Measurements from ENCODE around the gene NT5C1A.
A peak's percentile ranks its signal among the peaks of the same experiment; 100 is the strongest.

The NT5C1A gene

GRCh38 chr1:39676948-39677548 lies 5.1 kb upstream of the NT5C1A start:
- Histone ChIP-seq H3K4me2 (ENCODE audit: low read length) (no peak overlapping the region), H2AFZ (no peak overlapping the region), H3K9ac (no peak overlapping the region), H3K4me3 (ENCODE audit: low read depth, low read length) (no peak overlapping the region), H3K36me3 (ENCODE audit: control insufficient read depth, insufficient read depth, low read length) (no peaks in the 10 kb centered on the region), H3K27ac (no peak overlapping the region), H3K9me3 (ENCODE audit: control insufficient read depth, low read length) (no peaks in the 10 kb centered on the region), H3K79me2 (no peaks in the 10 kb centered on the region), H3K27me3 (ENCODE audit: control insufficient read depth, insufficient read depth, low read length) (no peaks in the 10 kb centered on the region), H3K4me1 (no peaks in the 10 kb centered on the region)
- TF ChIP-seq, protein P1, sequence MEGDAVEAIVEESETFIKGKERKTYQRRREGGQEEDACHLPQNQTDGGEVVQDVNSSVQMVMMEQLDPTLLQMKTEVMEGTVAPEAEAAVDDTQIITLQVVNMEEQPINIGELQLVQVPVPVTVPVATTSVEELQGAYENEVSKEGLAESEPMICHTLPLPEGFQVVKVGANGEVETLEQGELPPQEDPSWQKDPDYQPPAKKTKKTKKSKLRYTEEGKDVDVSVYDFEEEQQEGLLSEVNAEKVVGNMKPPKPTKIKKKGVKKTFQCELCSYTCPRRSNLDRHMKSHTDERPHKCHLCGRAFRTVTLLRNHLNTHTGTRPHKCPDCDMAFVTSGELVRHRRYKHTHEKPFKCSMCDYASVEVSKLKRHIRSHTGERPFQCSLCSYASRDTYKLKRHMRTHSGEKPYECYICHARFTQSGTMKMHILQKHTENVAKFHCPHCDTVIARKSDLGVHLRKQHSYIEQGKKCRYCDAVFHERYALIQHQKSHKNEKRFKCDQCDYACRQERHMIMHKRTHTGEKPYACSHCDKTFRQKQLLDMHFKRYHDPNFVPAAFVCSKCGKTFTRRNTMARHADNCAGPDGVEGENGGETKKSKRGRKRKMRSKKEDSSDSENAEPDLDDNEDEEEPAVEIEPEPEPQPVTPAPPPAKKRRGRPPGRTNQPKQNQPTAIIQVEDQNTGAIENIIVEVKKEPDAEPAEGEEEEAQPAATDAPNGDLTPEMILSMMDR (IDR thresholded peaks at IDR 0.05): no peak

GRCh38 chr1:39675220-39675619 lies 3.3 kb upstream of the NT5C1A start:
- Histone ChIP-seq H3K27ac (no peak overlapping the region), H2AFZ (no peak overlapping the region), H3K4me3 (ENCODE audit: low read depth, low read length) (no peak overlapping the region), H3K36me3 (ENCODE audit: control insufficient read depth, insufficient read depth, low read length) (no peaks in the 10 kb centered on the region), H3K27me3 (ENCODE audit: control insufficient read depth, insufficient read depth, low read length) (no peaks in the 10 kb centered on the region), H3K79me2 (no peaks in the 10 kb centered on the region), H3K4me1 (no peaks in the 10 kb centered on the region), H3K4me2 (ENCODE audit: low read length) (no peak overlapping the region), H3K9me3 (ENCODE audit: control insufficient read depth, low read length) (no peaks in the 10 kb centered on the region), H3K9ac (no peak overlapping the region)
- TF ChIP-seq, protein P1 (IDR thresholded peaks at IDR 0.05): no peak

DNA sequence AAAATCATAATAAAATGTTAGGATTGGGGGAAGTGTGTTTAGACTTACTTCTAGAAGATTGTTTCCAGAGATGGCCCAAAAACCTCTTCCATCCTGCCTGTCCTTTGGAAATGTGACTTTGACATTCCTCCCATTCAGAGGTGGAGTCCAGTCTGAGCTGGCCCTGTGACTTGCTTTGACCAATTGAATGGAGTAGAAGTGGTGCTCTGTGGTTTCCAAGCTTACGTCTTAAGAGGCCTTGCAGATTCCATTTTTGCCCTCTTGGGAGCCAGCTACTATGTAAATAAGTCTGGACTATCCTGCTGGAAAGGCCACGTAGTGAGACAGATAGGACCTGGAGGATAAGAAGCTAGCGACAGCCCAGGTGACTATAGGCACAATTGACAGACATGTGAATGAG lies 1.3 kb upstream of the NT5C1A start:
- H3K9ac ChIP-seq: no peak overlapping the region
- TF ChIP-seq, protein P1 (IDR thresholded peaks at IDR 0.05): no peak
- no peaks in the 10 kb centered on the region for H3K36me3 ChIP-seq (ENCODE audit: control insufficient read depth, insufficient read depth, low read length)
- H3K79me2 ChIP-seq: no peaks in the 10 kb centered on the region
- H3K4me3 ChIP-seq (ENCODE audit: low read depth, low read length): no peak overlapping the region
- H3K4me1 ChIP-seq: no peaks in the 10 kb centered on the region
- no peak overlapping the region for H2AFZ ChIP-seq
- H3K4me2 ChIP-seq (ENCODE audit: low read length): no peak overlapping the region
- H3K27ac ChIP-seq: no peak overlapping the region
- H3K27me3 ChIP-seq (ENCODE audit: control insufficient read depth, insufficient read depth, low read length): no peaks in the 10 kb centered on the region
- no peaks in the 10 kb centered on the region for H3K9me3 ChIP-seq (ENCODE audit: control insufficient read depth, low read length)

GRCh38 chr1:39672551-39672947 lies 642 bp upstream of the NT5C1A start:
- Histone ChIP-seq H3K9ac (no peak overlapping the region), H3K4me3 (ENCODE audit: low read depth, low read length) (no peak overlapping the region), H3K27me3 (ENCODE audit: control insufficient read depth, insufficient read depth, low read length) (no peaks in the 10 kb centered on the region), H3K36me3 (ENCODE audit: control insufficient read depth, insufficient read depth, low read length) (no peaks in the 10 kb centered on the region), H3K4me1 (no peaks in the 10 kb centered on the region), H3K4me2 (ENCODE audit: low read length) (no peak overlapping the region), H3K27ac (no peak overlapping the region), H3K79me2 (no peaks in the 10 kb centered on the region), H3K9me3 (ENCODE audit: control insufficient read depth, low read length) (no peaks in the 10 kb centered on the region), H2AFZ (no peak overlapping the region)
- TF ChIP-seq, protein P1 (IDR thresholded peaks at IDR 0.05): no peak

- Histone ChIP-seq H3K4me2 (ENCODE audit: low read length) (peak overlapping the region; percentile 55), H2AFZ (peak overlapping the region; percentile 42), H3K9ac (no peak overlapping the region), H3K27ac (no peak overlapping the region), H3K36me3 (ENCODE audit: control insufficient read depth, insufficient read depth, low read length) (no peaks in the 10 kb centered on the region), H3K27me3 (ENCODE audit: control insufficient read depth, insufficient read depth, low read length) (no peaks in the 10 kb centered on the region), H3K4me3 (ENCODE audit: low read depth, low read length) (peak overlapping the region; percentile 43), H3K9me3 (ENCODE audit: control insufficient read depth, low read length) (no peaks in the 10 kb centered on the region), H3K4me1 (no peaks in the 10 kb centered on the region), H3K79me2 (no peaks in the 10 kb centered on the region)
- TF ChIP-seq, protein P1 (IDR thresholded peaks at IDR 0.05): no peak
Measured at GRCh38 chr1:39671433-39671792, 494 bp downstream of the NT5C1A start.
